Left kidney (tissue), 8 donors: ENCODE measurements around the gene TRIM63. TPM values are rescaled to one million over a fixed set of nuclear protein-coding genes. Genes with fewer than 3 reads are reported as not detected.
"Not testable (repeated sequence)": the region's sequence is repeated elsewhere in the genome, so short reads cannot be mapped to it uniquely, and the experiment has no call there.

ENCODE experiments used
- DNase-seq: peaks from one replicate; pipeline ENCODE4 v3.0.0-alpha.2; 2013
- long read RNA-seq, 8 donors: transcript quantifications; one replicate each; lab custom pipeline, GENCODE V29; 2026
- polyA plus RNA-seq: library from polyadenylated mRNA; unstranded; fragments of 120-200 nt; gene quantifications from one replicate; pipeline ENCODE4 v1.2.1, GENCODE V29; 2013; ENCODE audit not compliant: insufficient read length

Gene TRIM63
- 1.2 TPM for polyA plus RNA-seq
- long read RNA-seq, donor 1: 0 reads
- long read RNA-seq, donor 2: 0 reads
- long read RNA-seq, donor 3: 0 reads
- long read RNA-seq, donor 4: 0 reads
- long read RNA-seq, donor 5, partial matches to known transcripts: 0 of 7 reads
- long read RNA-seq, donor 5, other reads (novel, unspliced or antisense): 6 of 7 reads
- long read RNA-seq, donor 6: 0 reads
- long read RNA-seq, donor 7: 0 reads
- long read RNA-seq, donor 8: 0 reads

DNA sequence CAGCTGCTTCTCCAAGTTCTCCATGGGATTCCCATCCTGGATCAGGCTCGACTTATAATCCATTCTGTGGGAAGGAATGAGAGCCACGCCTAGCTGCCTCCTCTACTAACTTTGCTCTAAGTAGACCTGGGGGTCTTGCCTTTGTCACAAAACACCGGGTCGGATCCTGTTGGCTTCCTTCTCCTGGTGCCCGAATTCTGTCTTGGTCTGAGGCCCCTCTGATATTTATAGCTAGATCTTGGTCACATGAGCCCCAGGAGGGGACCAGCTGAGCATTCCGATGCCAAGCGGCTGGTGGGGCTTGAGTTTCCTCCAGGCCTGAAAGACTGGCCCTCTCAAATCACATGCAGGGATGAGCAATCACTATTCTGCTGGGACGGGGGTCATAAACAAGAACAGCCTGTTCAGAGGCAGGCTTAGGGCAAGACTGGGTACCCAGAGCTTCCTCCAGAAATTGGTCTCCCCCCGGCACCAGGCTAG, at the start of gene TRIM63:
TRIM63 (minus strand) TSS at position 199 of the 480 bp plus-strand sequence; CDS start at position 63, 136 bp downstream.
- no peak for DNase-seq

DNA sequence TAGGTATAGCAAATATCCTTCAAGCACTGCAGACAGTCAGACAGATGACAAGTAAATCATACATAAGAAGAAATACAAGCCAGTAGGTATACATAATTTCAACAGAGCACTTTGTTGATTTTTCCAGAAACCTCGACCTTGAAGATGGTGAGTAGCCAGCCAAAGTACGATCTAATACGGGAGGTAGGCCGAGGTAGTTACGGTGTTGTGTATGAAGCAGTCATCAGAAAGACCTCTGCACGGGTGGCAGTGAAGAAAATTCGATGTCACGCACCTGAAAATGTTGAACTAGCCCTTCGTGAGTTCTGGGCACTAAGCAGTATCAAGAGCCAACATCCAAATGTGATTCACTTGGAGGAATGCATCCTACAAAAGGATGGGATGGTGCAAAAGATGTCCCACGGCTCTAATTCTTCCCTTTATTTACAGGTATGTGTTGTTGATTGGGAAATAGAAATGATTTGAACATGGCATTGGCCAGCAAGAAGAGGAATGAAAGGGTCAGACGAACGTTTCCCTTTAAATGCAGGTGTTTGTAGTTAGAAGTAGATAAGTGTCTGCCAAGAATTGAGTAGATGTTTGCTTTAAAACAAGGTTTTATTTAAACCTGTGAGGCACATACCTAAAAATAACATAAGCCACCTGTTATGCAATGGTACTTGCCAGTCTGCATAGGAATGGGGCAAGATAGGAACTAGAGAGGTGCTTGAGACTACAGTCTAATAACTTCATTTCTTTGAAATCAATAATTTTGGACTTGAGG, 46.9 kb upstream of the TRIM63 start:
- DNase-seq: no peak

DNA sequence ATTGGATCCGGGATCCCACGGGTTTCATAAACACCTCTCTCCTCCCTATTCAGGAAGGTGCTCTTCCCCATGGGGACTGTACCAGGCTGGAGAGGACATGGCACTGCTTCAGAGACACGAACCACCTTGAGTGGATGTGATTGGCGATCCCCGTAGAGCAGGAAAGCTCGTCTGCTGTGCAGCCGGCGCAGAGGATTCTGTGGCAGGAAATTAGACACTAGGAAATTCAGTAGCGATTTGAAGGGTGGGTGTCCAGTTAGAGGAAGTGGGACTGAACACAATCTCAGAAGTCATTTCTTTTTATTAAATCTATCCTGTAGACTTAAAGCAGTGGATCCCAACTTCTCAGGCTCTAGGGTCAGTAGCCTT, 45.0 kb upstream of the TRIM63 start:
- no peak for DNase-seq

DNA sequence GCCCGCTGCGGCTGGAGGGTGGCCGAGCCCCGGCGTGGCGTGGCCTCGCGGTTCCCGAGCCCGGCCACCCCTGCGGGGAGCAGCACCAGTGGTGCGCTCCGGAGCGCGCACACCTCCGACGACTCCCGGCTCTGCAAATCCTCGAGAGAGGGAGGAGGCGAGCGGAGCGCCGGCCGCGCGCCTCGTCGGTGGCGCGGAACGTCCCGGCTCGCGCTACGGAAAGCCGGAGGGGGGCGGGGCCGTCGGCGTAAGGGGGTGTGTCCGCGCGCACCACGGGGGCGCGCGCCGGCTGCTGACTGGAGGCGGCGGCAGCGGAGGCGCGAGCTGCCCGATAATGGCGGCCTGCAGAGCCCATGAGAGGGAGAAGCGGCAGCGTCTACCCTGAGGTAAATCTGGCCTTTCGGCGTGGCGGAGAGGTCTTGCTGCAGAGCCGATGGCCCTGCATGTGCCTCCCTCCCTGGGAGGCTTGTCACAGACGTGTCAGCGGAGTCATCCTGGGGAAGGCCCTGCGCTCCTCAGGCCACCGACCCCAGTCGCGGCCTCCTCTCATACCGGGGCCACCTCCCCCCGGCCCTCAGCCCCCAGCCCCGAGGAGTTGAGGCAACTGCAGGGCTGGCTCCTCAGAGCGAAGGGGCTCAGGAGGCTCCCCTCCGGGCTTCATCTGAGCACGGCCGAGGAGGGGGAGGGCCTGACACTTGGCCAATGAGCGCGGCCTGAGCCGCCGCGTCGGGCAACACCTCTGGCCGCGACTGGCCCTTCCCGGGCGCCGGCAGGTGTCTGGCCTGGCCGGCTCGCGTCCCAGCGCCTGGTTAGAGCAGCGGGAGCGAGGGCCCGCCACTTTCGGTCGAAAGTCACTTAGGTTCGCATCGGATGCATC, 44.3 kb upstream of the TRIM63 start, which contains the start of gene PDIK1L:
PDIK1L (plus strand) TSS at position 295 of the 877 bp plus-strand sequence. CDS start 2,485 bp downstream, outside the sequence.
- peak; percentile 95 for DNase-seq

DNA sequence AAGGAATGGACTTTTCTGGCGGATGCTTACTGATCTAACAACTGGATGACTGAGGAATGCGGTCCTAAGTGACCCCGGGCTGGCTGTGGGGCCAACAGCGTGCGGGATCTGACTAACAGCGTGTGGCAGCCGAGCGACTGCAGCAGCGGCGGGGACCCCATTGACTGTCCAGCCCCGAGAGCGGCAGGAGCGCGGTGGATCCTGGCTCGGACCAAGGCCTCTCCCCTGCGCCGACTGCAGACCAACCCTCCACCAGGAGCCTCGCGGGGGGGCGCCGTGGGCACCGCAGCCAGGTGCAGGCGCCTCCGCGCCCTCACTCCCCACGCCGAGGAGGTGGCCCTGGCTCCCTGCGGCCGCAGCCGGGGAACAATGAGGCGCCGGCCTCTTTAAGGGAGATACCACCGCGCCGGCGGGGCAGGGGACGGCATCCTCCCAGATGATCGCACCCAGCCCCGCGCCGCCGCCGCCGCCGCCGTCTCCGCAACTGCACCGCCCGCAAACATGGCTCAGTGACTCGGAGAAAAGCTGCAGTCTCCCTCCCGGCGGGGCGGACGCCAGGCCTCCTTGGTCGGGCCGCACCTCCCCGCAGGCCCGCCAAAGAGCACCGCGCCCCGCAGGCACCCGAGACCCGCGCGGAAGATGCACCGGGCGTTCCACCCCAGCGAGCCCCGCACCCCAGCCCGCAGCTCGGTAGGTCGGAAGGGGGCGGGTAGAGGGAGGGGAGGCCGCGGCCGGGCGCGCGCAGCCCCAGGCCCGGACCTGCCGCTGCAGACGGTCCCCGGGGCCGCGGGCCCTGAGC, 43.5 kb upstream of the TRIM63 start:
- DNase-seq: peak; percentile 73

DNA sequence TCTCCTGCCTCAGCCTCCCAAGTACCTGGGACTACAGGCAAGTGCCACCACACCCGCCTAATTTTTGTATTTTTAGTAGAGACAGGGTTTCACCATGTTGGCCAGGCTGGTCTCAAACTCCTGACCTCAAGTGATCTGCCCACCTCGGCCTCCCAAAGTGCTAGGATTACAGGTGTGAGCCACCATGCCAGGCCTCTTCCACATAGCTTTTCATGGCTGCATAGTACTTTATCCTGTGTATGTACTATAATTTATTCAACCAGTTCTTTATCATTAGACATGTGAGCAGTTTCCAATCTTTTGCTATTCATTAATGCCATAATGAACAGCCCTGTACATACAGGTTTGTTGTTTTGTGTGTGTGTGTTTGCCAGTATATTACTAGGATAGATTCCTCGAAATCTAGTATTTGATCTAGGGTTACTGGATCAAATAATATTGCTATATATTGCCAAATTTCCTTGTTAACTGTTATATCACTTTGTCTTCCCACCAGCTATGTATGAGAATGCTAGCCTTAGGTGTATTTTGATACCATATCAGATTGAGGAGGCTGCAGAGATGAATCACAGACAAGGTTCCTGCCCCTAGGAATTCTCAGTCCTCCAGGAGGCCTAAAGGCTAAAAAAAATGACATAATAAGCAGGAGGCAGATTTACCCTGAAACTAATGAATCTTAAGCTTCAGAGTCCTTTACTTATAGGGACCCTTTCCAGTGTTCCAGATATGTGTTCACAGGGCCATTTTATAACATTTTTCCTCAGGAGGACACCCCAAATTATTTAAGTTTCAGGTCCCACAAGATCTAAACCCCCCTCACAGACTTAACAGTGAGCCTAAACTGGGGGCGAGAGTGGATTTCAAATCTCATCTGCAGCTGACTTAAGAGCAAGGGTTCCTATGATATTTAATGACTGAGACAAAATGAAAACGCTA, 42.1 kb upstream of the TRIM63 start:
- DNase-seq: no peak

DNA sequence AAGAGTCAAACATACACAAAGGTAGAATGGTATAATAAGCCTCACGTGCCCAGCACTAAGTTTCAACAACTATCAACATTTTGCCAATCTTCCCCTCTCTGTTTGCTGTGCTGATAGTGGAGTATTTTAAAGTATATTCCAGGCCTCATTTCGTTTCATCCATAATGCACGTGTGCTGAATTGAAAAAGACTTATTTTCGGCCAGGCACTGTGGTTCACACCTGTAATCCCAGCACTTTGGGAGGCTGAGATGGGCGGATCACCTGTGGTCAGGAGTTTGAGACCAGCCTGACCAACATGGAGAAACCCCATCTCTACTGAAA, 37.8 kb upstream of the TRIM63 start:
- DNase-seq: not testable (repeated sequence)

DNA sequence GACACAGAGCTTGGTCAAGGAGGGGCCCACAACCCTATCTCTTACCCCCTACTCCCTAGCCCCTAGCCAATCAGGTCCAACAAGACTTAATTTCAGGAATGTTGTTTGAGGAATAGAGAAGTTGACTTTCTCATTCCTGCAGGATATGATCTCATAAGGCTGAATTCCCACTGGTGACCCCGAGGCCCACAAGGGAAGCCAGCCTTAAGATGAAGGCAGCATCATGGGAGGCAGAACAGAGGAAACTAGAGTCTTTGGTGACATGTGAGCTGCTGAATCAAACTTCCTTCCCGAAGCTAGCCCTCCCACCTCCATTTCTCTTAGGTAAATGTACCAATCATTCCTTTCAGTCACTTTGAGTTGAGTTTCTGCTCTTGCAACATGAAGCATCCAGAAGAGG, 35.1 kb upstream of the TRIM63 start:
- DNase-seq: no peak

DNA sequence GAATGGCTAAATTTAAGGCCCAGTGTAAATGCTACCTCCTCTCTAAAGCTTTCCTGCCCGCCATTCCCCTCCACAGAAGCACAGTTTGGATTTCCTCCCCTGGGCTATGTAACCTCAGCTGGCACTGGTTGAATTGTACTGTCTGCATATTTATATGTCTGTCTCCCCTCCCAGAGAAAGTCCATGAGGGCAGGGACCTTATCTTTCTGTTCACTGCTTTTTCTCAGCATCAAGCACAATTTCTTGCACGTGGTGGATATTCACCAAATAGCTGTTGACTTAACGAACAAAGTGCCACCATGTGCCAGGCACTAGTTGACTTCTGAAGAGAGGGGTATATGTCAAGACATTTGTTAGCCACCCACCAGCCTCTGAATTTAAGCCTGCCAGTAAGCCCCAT, 34.7 kb upstream of the TRIM63 start:
- no peak for DNase-seq

DNA sequence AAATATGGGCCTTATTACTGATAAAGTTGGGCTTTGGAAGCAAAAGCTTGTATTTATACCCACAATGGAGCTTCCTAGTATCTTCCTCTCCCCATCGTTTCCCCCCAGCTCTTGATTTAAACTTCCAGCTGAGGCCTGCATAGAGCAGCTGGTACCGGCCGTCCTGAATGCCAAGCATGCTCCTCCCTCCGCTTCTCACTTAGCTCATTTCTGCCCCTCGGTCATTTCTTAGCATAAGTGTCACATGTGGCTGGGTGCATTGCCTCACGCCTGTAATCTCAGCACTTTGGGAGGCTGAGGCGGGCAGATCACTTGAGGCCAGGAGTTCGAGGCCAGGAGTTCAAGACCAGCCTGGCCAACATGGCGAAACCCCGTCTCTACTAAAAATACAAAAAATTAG, 32.8 kb upstream of the TRIM63 start:
- not testable (repeated sequence) for DNase-seq

DNA sequence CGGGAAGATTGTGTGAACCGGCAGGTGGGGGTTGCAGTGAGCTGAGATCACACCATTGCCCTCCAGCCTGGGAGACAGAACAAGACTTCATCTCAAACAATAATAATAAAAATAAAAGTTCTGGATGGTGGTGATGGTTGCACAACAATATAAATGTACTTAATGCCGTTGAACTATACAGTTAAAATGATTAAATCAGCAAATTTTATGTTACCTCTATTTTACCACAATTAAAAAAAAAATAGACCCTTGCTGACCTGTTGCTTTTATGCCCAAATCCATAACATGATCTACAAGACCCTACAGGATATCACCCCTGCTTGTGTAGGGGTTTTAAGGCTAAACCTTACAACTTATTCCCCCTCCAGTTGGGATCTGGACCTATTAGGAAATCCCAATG, 32.4 kb upstream of the TRIM63 start:
- DNase-seq: no peak

DNA sequence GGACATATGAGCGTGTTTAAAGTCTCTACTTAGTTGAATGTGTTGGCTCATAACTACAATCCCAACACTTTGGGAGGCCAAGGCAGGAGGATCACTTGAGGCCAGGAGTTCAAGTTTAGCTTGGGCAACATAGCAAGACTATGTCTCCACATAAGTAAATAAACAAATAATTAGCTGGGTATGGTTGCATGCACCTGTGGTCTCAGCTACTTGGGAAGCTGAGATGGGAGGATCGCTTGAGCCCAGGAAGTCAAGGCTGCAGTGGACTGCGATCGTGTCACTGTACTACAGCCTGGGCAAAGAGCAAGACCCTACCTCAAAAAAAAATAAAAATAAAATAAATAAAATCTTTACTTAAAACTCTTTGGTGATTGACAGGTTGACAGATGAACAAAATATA, 31.2 kb upstream of the TRIM63 start:
- DNase-seq: no peak

DNA sequence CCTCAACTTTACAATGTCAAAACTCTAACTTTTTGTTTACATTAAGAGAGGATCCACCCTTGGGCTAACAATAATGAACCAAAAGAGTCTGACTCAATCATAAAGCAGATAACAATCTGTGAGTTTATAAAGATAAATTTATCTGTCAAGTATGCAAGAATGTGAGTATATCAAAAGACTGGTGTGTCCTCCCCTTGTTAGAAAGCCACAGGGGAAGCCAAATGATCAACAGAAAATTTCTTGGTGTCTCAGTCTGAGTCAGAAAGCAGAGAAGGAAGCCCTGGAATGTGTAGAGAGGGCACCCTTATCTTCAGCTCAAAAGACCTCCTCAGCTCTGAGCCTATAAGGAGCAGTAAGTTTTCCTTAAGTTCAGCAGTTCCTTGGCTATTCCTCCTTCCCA, 30.3 kb upstream of the TRIM63 start:
- DNase-seq: no peak

DNA sequence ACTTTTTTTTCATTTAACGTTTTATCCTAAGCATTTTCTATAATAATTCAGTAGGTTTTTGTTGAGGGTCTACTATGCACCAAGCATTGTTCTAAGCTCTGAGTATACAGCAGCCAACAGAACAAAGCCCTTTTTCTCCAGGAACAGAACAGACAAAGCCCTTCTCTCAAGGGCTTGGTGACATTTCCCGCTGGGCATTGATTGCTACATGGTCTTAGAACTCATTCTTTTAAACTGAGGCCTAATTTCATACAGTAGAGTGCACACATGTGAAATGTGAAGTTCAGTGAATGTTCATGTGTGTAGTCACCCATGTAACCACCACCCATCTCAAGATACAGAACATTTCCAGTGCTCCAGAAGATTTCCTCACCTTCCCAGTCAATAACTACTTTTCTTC, 29.0 kb upstream of the TRIM63 start:
- DNase-seq: no peak

DNA sequence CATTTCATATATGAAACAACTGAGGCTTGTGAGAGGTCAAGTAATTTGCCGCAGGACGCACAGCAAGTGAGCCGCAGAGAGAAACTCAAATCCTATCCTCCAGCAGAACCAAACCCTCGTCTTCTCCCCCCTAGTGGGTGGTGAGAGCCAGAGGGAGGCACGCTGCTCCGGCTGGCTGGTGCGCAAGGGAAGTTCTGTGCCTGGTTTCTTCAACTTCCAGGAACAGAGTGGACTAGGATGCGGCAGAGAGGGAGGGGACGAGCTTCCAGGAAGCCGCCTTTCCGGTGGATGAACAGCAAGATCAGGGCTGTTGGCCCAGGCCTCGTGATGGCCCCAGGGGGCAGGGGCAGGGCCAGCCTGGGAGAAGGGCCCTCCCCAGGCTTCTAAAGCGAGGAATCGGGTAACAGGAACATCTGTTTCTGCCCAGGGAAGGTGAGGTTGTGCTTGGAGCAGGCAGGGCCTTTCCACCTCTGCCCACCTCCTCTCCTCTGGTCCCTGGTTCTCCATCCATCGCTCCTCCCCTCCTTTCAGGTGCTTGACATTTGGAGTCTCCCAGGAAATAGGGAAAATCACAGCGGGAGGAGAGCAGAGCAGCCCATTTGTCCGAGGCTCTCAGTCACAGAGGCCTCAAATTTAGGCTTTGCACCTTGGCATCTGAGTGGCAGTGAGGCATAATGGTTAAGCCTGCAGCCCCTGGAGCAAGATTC, 27.4 kb upstream of the TRIM63 start:
- DNase-seq: peak; percentile 13

DNA sequence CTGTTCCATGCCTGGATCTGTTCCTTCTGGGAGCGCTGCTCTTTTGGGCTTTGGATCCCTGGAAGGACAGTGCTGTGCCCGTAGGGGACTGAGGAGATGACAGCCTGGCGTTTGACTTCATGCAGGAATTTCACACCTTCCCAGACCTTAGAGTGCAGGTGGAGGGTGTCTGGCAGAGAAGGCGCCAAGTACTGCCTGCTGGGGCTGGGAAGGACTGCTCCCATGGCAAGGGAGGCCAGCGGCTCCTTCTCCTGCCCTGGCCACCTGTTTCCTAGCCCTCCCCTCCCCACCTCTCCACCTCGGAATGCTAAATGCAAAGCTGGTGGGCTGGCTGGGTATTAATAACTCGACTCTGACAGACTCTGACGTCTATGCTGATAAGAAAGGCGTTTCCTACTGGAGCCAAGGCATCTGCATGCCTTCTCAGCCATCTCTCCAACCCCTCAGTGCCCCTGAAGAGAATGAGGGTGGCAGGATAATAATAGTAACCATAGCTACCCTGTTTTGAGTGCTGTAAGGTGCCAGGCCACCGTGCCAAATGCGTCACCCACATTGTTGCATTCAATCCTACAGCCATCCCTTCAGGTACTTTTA, 26.7 kb upstream of the TRIM63 start:
- DNase-seq: no peak

DNA sequence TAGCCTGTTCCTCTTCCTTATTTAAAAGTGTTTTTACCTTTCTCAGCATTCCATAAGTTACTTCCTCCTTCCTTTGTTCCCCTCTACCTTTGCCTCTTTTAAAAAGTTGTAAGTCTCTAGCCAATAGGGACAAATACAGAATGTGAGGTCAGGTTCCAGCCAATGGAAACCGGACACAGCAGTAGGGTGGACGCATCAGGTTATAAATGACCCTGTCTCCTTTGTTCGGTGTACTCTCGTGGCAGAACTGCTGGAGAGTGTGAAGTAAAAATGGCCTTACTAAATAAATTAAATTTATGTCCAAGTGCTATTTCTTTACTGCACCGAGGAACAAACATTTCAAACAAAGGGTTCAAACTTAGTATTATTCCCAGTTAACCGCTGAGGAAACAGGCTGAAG, 26.1 kb upstream of the TRIM63 start:
- not testable (repeated sequence) for DNase-seq

DNA sequence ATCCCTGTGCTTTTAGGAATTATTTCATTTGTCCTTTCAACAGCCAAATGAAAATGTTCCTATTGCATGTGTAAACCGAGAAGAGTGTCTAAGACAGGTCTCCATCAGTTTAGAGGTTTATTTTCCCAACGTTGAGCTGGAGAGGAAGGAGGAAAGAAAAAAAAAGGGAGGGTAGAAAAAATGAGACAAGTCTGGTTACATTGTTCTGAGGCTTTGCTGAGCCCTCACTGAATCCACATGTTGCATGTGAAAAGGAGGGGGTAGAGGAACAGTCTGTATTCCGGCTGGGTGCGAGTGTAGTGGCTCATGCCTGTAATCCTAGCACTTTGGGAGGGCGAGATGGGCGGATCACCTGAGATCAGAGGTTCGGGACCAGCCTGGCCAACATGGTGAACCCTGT, 25.0 kb upstream of the TRIM63 start:
- DNase-seq: no peak

DNA sequence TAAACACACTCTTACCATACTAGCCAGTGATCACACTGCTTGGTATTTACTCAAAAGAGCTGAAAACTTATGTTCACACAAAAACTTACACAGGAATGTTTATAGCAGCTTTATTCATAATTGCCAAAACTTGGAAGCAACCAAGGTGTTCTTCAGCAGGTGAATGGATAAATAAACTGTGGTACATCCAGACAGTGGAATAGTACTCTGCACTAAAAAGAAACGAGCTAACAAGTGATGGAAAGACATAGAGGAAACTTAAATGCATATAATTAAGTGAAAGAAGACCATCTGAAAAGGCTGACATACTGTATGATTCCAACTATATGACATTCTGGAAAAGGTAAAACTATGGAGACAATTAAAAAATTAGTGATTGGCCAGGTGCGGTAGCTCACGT, 23.5 kb upstream of the TRIM63 start:
- no peak for DNase-seq

DNA sequence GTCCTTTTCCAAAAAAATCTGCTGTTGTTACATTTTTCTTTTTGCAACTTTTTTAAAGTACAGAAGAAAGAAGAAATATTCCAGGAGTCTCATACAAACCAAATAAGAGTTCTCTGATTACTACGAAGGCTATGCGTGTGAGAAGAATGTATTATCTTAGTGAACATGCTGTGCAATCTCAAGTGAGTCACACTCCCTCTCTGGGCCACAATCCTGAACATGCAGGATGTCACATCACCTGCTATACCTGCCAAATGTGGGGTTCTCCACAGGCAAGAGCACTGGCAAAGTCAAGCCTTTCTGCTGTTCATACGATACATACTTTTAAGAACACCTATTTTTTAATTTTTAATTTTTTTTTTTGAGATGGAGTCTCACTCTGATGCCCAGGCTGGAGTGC, 21.7 kb upstream of the TRIM63 start:
- no peak for DNase-seq
